NB4 (cell line): Measurements from ENCODE around the gene ORM1.

ENCODE experiments used
- DNase-seq: peaks from one replicate; pipeline ENCODE4 v3.0.0; 2010; ENCODE audit warnings: low read depth
- H3K4me3 ChIP-seq: one replicate; pipeline ENCODE4 v1.5.1; 2011; ENCODE audit warnings: mild to moderate bottlenecking, low read depth, low read length, moderate library complexity
- CTCF ChIP-seq: IDR thresholded peaks from one replicate; pipeline ENCODE4 v1.5.1; 2012; ENCODE audit warnings: low read depth, low read length
- MAX ChIP-seq: IDR thresholded peaks from 2 replicates; pipeline ENCODE4 v1.6.1; 2011; ENCODE audit warnings: low read depth, low read length
- MYC ChIP-seq: IDR thresholded peaks from 2 replicates; pipeline ENCODE4 v1.6.1; 2011; ENCODE audit warnings: low read depth, low read length
- POLR2A ChIP-seq: IDR thresholded peaks from 2 replicates; pipeline ENCODE4 v1.6.1; 2011; ENCODE audit warnings: mild to moderate bottlenecking; ENCODE audit not compliant: insufficient read length; ENCODE audit errors: extremely low read depth

Gene ORM1

GRCh38 chr9:114359801-114360200, 36.9 kb downstream of the ORM1 start:
- no peak for DNase-seq
- TF ChIP-seq MYC = no peak
- TF ChIP-seq POLR2A = no peak
- no peak for TF ChIP-seq CTCF
- no peak for TF ChIP-seq MAX

GRCh38 chr9:114361542-114361941, 38.6 kb downstream of the ORM1 start:
- no peak for DNase-seq

More at GRCh38 chr9:114359801-114360200, 36.9 kb downstream of the ORM1 start:
- H3K4me3 ChIP-seq = no peak overlapping the region

GRCh38 chr9:114362394-114362793, 39.5 kb downstream of the ORM1 start:
- TF ChIP-seq MYC (no peak), MAX (no peak), CTCF (no peak), POLR2A (no peak)
- no peak overlapping the region for H3K4me3 ChIP-seq
- no peak for DNase-seq

More at GRCh38 chr9:114361542-114361941, 38.6 kb downstream of the ORM1 start:
- H3K4me3 ChIP-seq = no peak overlapping the region
- no peak for TF ChIP-seq MAX
- TF ChIP-seq MYC = no peak
- TF ChIP-seq CTCF = no peak
- no peak for TF ChIP-seq POLR2A

- TF ChIP-seq MYC (no peak), CTCF (no peak), MAX (no peak), POLR2A (no peak)
- DNase-seq = no peak
- no peak overlapping the region for H3K4me3 ChIP-seq
Measured at GRCh38 chr9:114363424-114363823, 40.5 kb downstream of the ORM1 start.

- DNase-seq = peak; percentile 94
- peak overlapping the region; percentile 27 for H3K4me3 ChIP-seq
- TF ChIP-seq MYC = no peak; the same call in 1 of the 2 replicates
- no peak for TF ChIP-seq MAX
- TF ChIP-seq POLR2A = no peak
- TF ChIP-seq CTCF = no peak
Measured at GRCh38 chr9:114364134-114365041, 41.5 kb downstream of the ORM1 start.
